NCI-H2196 treated with DMSO at 0.1 percent for 48 hours (cell line): ENCODE data around the gene KYAT1.

Experiments used
- DNase-seq: peaks from one replicate; lab custom pipeline; 2025; ENCODE audit not compliant: unreplicated experiment; lab: John Stamatoyannopoulos, UW

KYAT1 gene

DNA sequence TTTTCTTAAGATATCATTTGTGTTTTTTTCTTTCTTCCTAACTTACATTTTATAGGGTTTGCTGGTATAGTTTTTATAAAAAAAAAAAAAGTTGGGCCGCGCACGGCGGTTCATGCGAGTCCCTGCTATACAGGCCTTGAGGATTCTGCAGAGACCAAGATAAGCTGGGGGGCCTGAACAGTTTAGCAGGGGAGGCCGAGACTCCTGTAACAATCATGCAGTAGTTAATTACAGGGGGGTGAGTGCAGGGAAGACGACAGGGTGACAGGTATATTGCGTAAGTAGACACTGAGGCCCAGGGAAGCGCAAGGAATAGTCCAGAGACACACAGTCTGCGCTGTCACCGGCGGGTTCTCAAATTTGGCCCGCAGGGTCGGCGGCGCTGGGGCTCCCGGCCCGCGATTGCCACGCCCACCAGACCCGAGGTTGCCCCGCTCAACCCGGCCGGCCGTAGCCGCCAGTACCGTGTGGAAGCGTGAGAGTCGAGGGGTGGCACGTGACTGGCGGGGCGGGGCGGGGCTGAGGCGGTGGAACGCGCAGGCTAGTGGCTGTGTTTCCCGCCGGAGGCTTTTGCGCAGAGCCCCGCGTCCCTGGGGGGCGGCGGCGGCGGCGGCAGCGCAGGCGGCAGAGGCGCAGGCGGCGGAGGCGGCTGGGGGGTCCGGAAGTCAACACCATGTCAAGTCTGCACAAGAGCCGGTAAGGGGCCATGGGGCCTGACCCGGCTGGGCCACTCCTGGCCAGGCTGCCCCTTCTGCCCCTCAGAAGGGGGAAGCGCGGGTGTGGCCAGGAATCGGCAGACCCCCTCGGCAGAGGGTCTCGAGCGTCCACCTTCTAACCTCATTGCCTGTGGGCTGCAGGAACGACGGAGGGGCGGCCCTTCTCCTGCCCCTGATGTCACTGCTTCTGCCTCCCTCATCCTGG is 94.8 kb downstream of the KYAT1 start, which contains the start of gene TBC1D13:
Gene TBC1D13 (plus strand): TSS at position 573 of the 921 bp plus-strand sequence. CDS start 101 bp downstream, at position 674.
- DNase-seq, result peak; percentile 76

- no peak for DNase-seq
Measured at GRCh38 chr9:128785427-128785826, 96.3 kb downstream of the KYAT1 start.
